HG02571 (cell line): ENCODE measurements around the gene AHR.
"Not testable (repeated sequence)": the region's sequence is repeated elsewhere in the genome, so short reads cannot be mapped to it uniquely, and the experiment has no call there.

Experiments used
- ATAC-seq: cut with Tn5 transposase; IDR thresholded peaks from one replicate; pipeline ENCODE4 v1.9.1; 2021; ENCODE audit warnings: mild to moderate bottlenecking, moderate library complexity; ENCODE audit not compliant: unreplicated experiment

Gene AHR

GRCh38 chr7:17371671-17372524, 73.4 kb downstream of the AHR start:
- ATAC-seq = no peak

GRCh38 chr7:17374157-17374556, 75.7 kb downstream of the AHR start:
- no peak for ATAC-seq

DNA sequence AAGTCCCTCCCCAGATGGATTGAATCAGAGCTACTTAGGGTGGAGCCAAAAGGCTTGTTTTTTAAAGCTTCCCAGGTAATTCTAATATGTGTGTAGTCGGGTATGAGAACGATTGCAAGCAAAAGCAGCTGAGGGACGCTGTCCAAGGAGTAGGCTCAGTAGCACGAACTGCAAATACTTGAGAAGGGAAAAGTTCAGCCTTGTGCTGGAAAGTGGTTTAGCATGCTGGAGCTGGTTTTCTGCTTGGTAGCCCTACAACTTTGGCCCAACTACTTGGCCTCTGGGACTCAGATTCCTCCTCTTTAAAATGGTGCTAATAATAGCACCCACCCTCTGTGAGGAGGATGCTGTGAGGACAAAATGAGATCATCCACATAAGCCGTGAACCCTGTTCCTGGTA, 76.2 kb downstream of the AHR start:
- ATAC-seq = no peak

GRCh38 chr7:17376595-17376994, 78.1 kb downstream of the AHR start:
- no peak for ATAC-seq

DNA sequence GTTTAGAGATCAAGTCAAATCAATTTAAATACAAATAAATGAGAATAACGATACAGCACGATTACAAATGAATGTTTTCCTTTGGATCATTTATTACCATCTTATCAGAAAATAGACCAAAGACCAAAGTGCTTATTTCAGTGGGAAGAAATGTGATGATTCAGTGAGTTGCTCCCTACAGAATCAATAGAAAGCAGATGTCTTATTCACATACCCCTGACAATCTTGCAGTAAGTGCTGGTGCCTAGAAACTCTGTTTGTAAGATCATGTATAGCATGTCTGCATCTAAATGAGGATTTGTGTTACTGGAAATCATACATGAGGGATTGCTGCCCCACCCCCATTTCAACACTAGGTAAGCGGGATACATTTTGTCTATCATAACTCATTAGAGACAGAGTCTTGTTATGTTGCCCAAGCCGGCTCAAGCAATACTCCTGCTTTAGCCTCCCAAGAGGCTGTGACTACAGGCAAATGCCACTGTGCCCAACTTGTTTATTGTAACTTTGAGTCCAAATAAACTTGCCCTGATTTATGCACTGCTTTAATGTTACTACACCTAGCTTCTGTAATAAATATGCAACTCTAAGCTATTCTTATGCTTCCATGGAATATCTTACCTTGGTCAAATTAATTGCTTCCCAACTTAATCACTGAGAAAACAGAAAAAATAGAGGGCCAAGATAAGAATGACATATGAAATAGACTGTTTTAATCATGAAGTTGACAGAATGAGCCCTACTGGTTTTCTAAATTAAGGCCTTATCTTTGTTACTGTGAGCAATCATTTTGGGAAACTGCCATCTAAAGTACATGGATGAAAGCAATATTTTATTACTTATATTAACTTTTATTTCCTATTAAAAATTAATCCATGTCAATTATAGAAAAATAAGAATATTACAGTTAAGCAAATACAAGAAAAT, 82.5 kb downstream of the AHR start:
- ATAC-seq = no peak

- not testable (repeated sequence) for ATAC-seq
These were observed 84.2 kb downstream of the AHR start for GRCh38 chr7:17382408-17383354.

GRCh38 chr7:17384400-17384799, 85.9 kb downstream of the AHR start:
- ATAC-seq = no peak

GRCh38 chr7:17385612-17386011, 87.2 kb downstream of the AHR start:
- no peak for ATAC-seq

DNA sequence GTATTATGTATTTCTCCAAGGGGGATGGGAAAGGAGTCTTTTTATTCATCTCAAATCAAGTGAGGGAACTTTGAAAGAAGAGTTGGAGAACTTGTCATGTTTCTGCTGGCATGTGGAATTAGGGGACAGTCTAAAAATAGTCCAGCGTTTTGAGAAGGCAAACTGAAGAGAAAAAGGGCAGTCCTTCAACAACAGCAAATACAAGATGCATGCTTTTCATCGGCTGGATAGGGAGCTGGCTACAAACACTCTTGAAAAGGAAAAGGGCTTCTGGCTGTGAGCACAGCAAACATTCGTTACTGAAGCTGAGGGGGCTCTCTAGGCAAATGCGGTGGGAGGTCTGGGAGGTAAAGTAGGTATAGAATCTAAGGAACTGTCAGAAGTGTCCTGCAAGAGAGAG, 91.9 kb downstream of the AHR start:
- ATAC-seq = no peak

- no peak for ATAC-seq
These were observed 92.9 kb downstream of the AHR start for GRCh38 chr7:17391366-17391765.

DNA sequence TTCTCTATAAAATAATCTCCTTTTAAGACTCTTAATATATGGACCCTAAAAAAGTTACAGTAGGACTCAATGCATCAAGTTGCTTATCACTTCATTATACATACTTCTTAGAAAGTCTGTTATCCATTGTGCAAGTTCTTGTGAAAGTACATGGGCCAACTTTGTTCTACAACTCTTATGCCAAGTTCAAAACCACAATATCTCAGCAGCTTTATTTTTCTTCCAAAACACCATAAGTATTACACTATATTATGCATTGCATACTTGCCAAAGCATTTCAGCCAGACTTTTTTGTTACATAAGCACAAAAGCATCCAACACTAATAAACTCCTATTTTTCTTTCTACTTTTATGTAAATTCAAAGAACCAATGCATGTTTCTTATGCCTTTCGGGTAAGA, 94.4 kb downstream of the AHR start:
- no peak for ATAC-seq

DNA sequence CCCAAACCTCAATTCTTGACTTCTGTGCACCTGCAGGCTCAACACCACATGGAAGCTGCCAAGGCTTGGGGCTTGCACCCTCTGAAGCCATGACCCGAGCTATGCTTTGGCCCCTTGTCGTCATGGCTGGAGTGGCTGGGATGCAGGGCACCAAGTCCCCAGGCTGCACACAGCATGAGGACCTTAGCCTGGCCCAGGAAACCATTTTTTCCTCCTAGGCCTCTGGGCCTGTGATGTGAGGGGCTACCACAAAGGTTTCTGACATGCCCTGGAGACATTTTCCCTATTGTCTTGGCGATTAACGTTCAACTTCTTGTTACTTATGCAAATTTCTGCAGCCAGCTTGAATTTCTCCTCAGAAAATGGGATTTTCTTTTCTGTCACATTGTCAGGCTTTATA, 96.1 kb downstream of the AHR start:
- not testable (repeated sequence) for ATAC-seq
